ENCODE data around the gene TXK.

Gene TXK

DNA sequence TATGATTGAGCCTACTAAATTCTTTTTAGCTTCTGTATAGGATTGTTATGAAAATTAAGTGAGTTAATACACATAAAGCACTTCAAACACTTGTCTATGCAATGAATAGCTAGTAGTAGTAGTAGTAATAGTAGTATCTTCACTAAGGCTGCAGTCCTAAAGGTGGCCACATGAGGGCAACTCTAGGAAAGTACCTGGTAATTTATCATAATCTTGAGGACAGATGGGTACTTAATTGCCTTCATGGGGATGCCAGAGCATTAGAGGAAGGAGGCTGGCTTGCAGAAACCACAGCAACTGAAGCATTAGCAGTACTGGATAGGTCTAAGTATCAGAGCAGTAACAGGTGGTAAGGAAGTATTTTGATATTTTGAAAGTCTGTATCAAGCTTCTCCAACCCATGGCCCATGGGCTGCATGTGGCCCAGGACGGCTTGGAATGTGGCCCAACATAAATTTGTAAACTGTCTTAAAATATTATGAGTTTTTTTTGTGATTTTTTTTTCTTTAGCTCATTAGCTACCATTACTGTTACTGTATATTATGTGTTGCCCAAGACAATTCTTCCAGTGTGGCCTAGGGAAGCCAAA, 100.1 kb downstream of the TXK start:
- TF ChIP-seq CTCF (IDR thresholded peaks at IDR 0.05; ENCODE audit: low read depth, low read length, missing control alignments): peak; percentile 62
- DNase-seq (ENCODE audit: extremely low read depth, low read depth): no peak
- H3K4me3 ChIP-seq (replicated peaks; ENCODE audit: low read depth, low read length): no peak overlapping the region

GRCh38 chr4:48033412-48033811, 100.6 kb downstream of the TXK start:
- no peak for TF ChIP-seq CTCF (IDR thresholded peaks at IDR 0.05; ENCODE audit: low read depth, low read length, missing control alignments)
- DNase-seq (ENCODE audit: extremely low read depth, low read depth): no peak
- no peak overlapping the region for H3K4me3 ChIP-seq (replicated peaks; ENCODE audit: low read depth, low read length)

- TF ChIP-seq CTCF (IDR thresholded peaks at IDR 0.05; ENCODE audit: low read depth, low read length, missing control alignments): no peak
- no peak for DNase-seq (ENCODE audit: extremely low read depth, low read depth)
- no peak overlapping the region for H3K4me3 ChIP-seq (replicated peaks; ENCODE audit: low read depth, low read length)
These were observed 101.3 kb downstream of the TXK start for GRCh38 chr4:48032721-48033120.

DNA sequence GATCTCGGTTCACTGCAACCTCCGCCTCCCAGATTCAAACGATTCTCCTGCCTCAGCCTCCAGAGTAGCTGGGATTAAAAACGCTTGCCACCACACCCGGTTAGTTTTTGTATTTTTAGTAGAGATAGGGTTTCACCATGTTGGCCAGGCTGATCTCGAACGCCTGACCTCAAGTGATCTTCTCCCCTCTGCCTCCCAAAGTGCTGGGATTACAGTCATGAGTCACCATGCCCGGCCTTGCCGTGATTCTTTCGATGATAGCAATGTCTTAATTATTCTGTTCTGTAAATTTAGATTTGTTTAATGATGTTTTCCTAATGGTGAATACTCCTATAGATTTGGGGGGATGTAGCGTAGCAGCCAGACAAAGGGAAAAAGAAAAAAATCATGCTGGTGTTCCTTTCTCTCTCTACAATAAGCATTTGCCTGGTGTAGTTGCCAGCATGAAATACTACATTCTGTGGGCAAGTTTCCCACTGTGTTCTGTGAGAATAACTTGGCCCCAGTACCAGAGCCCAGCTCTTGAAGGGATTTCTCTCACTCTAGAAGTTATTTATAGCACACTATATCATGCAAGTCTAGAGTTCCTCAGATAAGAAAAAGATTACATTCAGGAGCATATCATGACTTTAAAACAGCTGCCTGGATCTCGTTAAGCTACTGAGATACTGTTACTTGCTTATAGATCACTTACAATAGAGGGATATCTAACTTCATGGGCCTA, 102.1 kb downstream of the TXK start:
- no peak for DNase-seq (ENCODE audit: extremely low read depth, low read depth)

DNA sequence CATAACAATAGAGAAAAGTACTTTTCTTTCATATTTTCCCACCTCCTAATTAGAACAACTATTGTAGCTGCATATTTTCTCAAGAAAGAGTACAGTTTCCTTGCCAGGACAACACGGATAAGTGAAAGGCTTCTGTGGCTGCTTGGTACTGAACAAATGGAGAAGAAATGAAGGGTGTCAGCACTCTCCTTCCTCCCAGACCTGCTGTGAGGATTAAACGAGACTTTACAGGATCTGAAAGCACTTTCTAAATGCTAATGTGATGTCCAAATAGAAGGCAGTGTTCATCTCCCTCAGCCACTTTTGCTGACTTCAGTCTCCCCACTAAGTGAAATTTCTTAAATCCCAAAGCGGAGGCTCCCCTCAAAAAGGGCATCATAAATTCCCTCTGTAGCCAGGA, 103.6 kb downstream of the TXK start:
- no peak overlapping the region for H3K4me3 ChIP-seq (replicated peaks; ENCODE audit: low read depth, low read length)
- DNase-seq (ENCODE audit: extremely low read depth, low read depth): no peak

More for the DNA sequence above, 102.1 kb downstream of the TXK start:
- no peak overlapping the region for H3K4me3 ChIP-seq (replicated peaks; ENCODE audit: low read depth, low read length)
- no peak for TF ChIP-seq CTCF (IDR thresholded peaks at IDR 0.05; ENCODE audit: low read depth, low read length, missing control alignments)

GRCh38 chr4:48028696-48029095, 105.4 kb downstream of the TXK start:
- H3K4me3 ChIP-seq (replicated peaks; ENCODE audit: low read depth, low read length): no peak overlapping the region
- no peak for DNase-seq (ENCODE audit: extremely low read depth, low read depth)
- TF ChIP-seq CTCF (IDR thresholded peaks at IDR 0.05; ENCODE audit: low read depth, low read length, missing control alignments): no peak

More for the DNA sequence above, 103.6 kb downstream of the TXK start:
- no peak for TF ChIP-seq CTCF (IDR thresholded peaks at IDR 0.05; ENCODE audit: low read depth, low read length, missing control alignments)
